Testis (tissue), 3 donors: ENCODE results near the gene C3. TPM values are rescaled to one million over a fixed set of nuclear protein-coding genes. Genes with fewer than 3 reads are reported as not detected.

Experiments used
- DNase-seq: peaks from one replicate; pipeline ENCODE4 v3.0.0-alpha.2; 2019
- H3K27ac ChIP-seq, 2 donors: fragments of 200-600 bp; sonication (generic); one replicate each; pipeline ENCODE4 v1.5.1; 2019
- H3K27me3 ChIP-seq: fragments of 200-600 bp; sonication (generic); one replicate; pipeline ENCODE4 v1.5.1; 2019
- H3K36me3 ChIP-seq: fragments of 200-600 bp; sonication (generic); one replicate; pipeline ENCODE4 v1.5.1; 2017; ENCODE audit warnings: low read depth; ENCODE audit errors: missing control alignments
- H3K4me1 ChIP-seq: fragments of 200-600 bp; sonication (generic); one replicate; pipeline ENCODE4 v1.5.1; 2019
- H3K4me3 ChIP-seq, 2 donors: fragments of 200-600 bp; sonication (generic); one replicate each; pipeline ENCODE4 v1.5.1; 2017 to 2019
- H3K9me3 ChIP-seq: fragments of 200-600 bp; sonication (generic); one replicate; pipeline ENCODE4 v1.5.1; 2017
- CTCF ChIP-seq, 3 experiments: fragments of 450-650 bp in 2 of 3; fragments of 200-600 bp in 1 of 3; sonication (generic) in 1 of 3; IDR thresholded peaks; one replicate each; pipeline ENCODE4 v1.5.1; 2016 to 2019; ENCODE audit warnings: antibody characterized with exemption in 3 of 3, mild to moderate bottlenecking in 2 of 3, moderate library complexity in 1 of 3
- POLR2A ChIP-seq: fragments of 450-650 bp; IDR thresholded peaks from one replicate; pipeline ENCODE4 v1.6.1; 2017; ENCODE audit warnings: antibody characterized with exemption, mild to moderate bottlenecking, moderate library complexity
- WGBS, 2 donors: methylation state at CpG; one replicate each; pipeline ENCODE4 v1.1.5; 2018; 5-methylcytosine and 5-hydroxymethylcytosine counted together
- intact Hi-C: fragments of 100-400 bp; cut with DNase I; formaldehyde crosslinking; loops from one replicate; pipeline ENCODE4 v1.15.1; 2023; ENCODE audit warnings: low total_unique reads
- polyA plus RNA-seq: library from polyadenylated mRNA; stranded (reverse); fragments of 350-450 nt; fragmentation: Illumina TruSeq; extraction: RNeasy Lipid Tissue Mini Kit (QIAGEN cat#74804); gene quantifications from one replicate; pipeline ENCODE4 v1.2.3, GENCODE V29; 2014; ENCODE audit warnings: low read depth, low replicate concordance; ENCODE audit not compliant: insufficient read depth
- total RNA-seq, 2 donors: library from RNA; depleted of rRNA; stranded (reverse); fragments of >200 nt; gene quantifications; one replicate each; pipeline ENCODE4 v1.2.3, GENCODE V29; 2016

The C3 gene
- total and polyA plus RNA-seq, 3 donors from 2014 or later = 49.5 to 500 (median 131) TPM

GRCh38 chr19:6685482-6685881, 35.0 kb downstream of the C3 start:
- Histone ChIP-seq H3K9me3 (no peaks in the 10 kb centered on the region), H3K27ac (no peak overlapping the region), H3K27me3 (no peaks in the 10 kb centered on the region), H3K4me1 (no peaks in the 10 kb centered on the region), H3K4me3 (no peak overlapping the region), H3K36me3 (no peaks in the 10 kb centered on the region)
- DNase-seq = no peak
- 84 to 86% methylated on average over 4 of the region's 4 CpGs for WGBS, 2 donors
- TF ChIP-seq POLR2A (no peak), CTCF (IDR thresholded peaks at IDR 0.05) (no peak)
- intact Hi-C loops = no loop called here

DNA sequence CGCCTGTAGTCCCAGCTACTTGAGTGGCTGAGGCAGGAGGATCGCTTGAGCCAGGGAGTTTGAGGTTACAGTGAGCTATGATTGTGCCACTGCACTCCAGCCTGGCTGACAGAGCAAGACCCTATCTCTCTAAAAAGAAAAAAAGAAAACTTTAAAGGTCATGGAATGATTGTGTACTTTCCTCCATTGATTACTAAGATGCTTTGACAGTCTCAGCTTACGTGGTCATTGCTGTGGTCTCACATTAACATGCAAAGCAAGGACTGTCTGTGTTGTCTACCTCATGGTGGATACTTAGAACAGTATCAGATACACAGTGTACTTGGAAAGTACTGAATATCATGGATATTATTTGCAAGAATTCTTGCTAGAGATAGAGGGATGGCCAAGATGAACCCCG, 36.5 kb downstream of the C3 start:
- H3K4me3 ChIP-seq = no peak overlapping the region
- H3K27ac ChIP-seq = no peak overlapping the region
- no peaks in the 10 kb centered on the region for H3K9me3 ChIP-seq
- H3K4me1 ChIP-seq = no peaks in the 10 kb centered on the region
- no peaks in the 10 kb centered on the region for H3K27me3 ChIP-seq
- no peak for TF ChIP-seq POLR2A
- TF ChIP-seq CTCF (IDR thresholded peaks at IDR 0.05) = no peak
- no peak for DNase-seq
- no peaks in the 10 kb centered on the region for H3K36me3 ChIP-seq
- intact Hi-C loops = no loop called here
- 82 to 87% methylated on average over 4 of the region's 4 CpGs for WGBS, 2 donors

- intact Hi-C loops = no loop called here
- TF ChIP-seq POLR2A = no peak
- TF ChIP-seq CTCF (IDR thresholded peaks at IDR 0.05) = no peak
- DNase-seq = no peak
- H3K27me3 ChIP-seq = no peaks in the 10 kb centered on the region
- WGBS, 2 donors = 51 to 58% methylated on average over 3 of the region's 3 CpGs
- H3K4me3 ChIP-seq = no peak overlapping the region
- H3K9me3 ChIP-seq = no peaks in the 10 kb centered on the region
- H3K27ac ChIP-seq = no peak overlapping the region
- no peaks in the 10 kb centered on the region for H3K4me1 ChIP-seq
- no peaks in the 10 kb centered on the region for H3K36me3 ChIP-seq
These were observed 37.8 kb downstream of the C3 start for GRCh38 chr19:6682607-6683128.

DNA sequence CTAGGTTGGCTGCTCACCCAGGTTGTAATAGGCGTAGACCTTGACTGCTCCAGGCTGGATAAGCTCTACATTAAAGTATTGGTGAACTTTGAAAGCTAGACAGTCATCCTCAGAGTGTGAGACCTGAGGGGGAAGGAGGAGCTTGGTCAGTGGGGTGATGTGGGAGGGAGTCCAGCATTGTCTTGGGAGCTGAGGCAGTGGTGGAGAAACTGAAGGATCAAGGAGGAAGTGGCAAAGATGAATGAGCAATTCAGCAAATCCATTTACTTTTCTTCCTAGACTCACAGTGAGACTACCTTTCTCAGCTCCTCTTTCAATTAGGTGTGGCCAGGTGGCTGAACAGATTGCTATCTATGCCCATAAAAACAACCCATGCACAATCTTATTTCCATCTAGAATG, 40.3 kb downstream of the C3 start:
- H3K4me3 ChIP-seq = no peak overlapping the region
- H3K36me3 ChIP-seq = no peaks in the 10 kb centered on the region
- DNase-seq = no peak
- no peak overlapping the region for H3K27ac ChIP-seq
- intact Hi-C loops = no loop called here
- WGBS, 2 donors = 100% methylated on average over 1 of the region's 1 CpG
- no peaks in the 10 kb centered on the region for H3K27me3 ChIP-seq
- no peak for TF ChIP-seq CTCF (IDR thresholded peaks at IDR 0.05)
- TF ChIP-seq POLR2A = no peak
- no peaks in the 10 kb centered on the region for H3K9me3 ChIP-seq
- H3K4me1 ChIP-seq = no peaks in the 10 kb centered on the region

GRCh38 chr19:6679139-6679538, 41.3 kb downstream of the C3 start:
- Histone ChIP-seq H3K9me3 (no peaks in the 10 kb centered on the region), H3K36me3 (no peaks in the 10 kb centered on the region), H3K27ac (no peak overlapping the region), H3K4me1 (no peaks in the 10 kb centered on the region), H3K4me3 (no peak overlapping the region), H3K27me3 (no peaks in the 10 kb centered on the region)
- intact Hi-C loops = no loop called here
- no peak for DNase-seq
- no peak for TF ChIP-seq CTCF (IDR thresholded peaks at IDR 0.05)
- no peak for TF ChIP-seq POLR2A
- WGBS, 2 donors = 90 to 92% methylated on average over 5 to 8 of the region's 8 CpGs
